Measurements from ENCODE around the gene DLG5. TPM values are rescaled to one million over a fixed set of nuclear protein-coding genes. Genes with fewer than 3 reads are reported as not detected.

DLG5 gene
- polyA plus RNA-seq, 1 of the 3 experiments (the other 2 are of a cell fraction), result 31.3 TPM

DNA sequence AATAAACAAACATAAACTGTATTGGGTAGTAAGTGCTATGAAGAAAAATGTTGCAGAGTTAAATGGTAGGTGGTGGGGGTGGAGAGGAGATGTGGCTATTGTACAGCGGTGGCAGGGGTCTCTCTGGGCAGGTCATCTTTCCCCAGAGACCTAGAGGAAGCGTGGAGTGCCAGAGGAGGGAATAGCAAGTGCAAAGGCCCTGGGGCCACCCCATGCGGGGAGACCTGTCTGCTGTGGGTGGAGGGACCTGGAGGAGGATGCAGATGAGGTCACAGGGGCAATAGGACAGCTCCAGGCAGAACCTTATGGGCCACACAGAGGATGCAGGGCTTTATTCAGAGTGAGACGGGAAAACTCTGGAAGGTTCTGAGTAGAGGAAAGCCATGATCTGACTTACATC, 47.5 kb downstream of the DLG5 start:
- Histone ChIP-seq H2AFZ (ENCODE audit: low read depth) (no peak overlapping the region), H3K27me3 (ENCODE audit: insufficient read depth) (no peaks in the 10 kb centered on the region), H3K79me2 (ENCODE audit: insufficient read depth) (peaks cover 99% of the 10 kb centered on the region), H3K4me1 (ENCODE audit: control insufficient read depth in 1 of 2, insufficient read depth in 2 of 2, low read depth in 1 of 2, low read length in 1 of 2) (peaks cover 27 to 62% of the 10 kb centered on the region in 2 experiments), H3K9me3 (no peaks in the 10 kb centered on the region), H3K4me2 (no peak overlapping the region), H3K9ac (no peak overlapping the region), H3F3A (replicated peaks; ENCODE audit: insufficient read depth) (peaks cover 9% of the 10 kb centered on the region), H3K4me3 (ENCODE audit: low read depth in 2 of 2, low read length in 1 of 2) (no peak overlapping the region), H3K9me2 (no peaks in the 10 kb centered on the region), H3K36me3 (replicated peaks in 1 of 2; ENCODE audit: control insufficient read depth in 1 of 2, insufficient read depth in 2 of 2, low read length in 1 of 2) (no peaks in the 10 kb centered on the region), H3K27ac (ENCODE audit: low read depth in 2 of 2, low read length in 1 of 2) (peak overlapping the region; percentile 28 to 99; a peak in 3 of 4 replicates), H4K20me1 (ENCODE audit: insufficient read depth) (peaks cover 87% of the 10 kb centered on the region)
- no peak for TF ChIP-seq POLR2AphosphoS5 (IDR thresholded peaks at IDR 0.05; ENCODE audit: low read depth, low read length)
- TF ChIP-seq, protein P1, sequence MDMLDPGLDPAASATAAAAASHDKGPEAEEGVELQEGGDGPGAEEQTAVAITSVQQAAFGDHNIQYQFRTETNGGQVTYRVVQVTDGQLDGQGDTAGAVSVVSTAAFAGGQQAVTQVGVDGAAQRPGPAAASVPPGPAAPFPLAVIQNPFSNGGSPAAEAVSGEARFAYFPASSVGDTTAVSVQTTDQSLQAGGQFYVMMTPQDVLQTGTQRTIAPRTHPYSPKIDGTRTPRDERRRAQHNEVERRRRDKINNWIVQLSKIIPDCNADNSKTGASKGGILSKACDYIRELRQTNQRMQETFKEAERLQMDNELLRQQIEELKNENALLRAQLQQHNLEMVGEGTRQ (IDR thresholded peaks at IDR 0.05; ENCODE audit: borderline replicate concordance, low read depth, low read length), result no peak
- ChIA-PET POLR2A (interaction anchor here (1.6 kb wide), 2 partner anchors 8 to 11 kb away, joined by 6 to 9 read pairs; no protein-coding TSS in a partner anchor), CTCF (no interaction called here)
- WGBS (ENCODE audit: low lambda C conversion rate), result 99% methylated on average over 4 of the region's 4 CpGs
- DNase-seq, result no peak

DNA sequence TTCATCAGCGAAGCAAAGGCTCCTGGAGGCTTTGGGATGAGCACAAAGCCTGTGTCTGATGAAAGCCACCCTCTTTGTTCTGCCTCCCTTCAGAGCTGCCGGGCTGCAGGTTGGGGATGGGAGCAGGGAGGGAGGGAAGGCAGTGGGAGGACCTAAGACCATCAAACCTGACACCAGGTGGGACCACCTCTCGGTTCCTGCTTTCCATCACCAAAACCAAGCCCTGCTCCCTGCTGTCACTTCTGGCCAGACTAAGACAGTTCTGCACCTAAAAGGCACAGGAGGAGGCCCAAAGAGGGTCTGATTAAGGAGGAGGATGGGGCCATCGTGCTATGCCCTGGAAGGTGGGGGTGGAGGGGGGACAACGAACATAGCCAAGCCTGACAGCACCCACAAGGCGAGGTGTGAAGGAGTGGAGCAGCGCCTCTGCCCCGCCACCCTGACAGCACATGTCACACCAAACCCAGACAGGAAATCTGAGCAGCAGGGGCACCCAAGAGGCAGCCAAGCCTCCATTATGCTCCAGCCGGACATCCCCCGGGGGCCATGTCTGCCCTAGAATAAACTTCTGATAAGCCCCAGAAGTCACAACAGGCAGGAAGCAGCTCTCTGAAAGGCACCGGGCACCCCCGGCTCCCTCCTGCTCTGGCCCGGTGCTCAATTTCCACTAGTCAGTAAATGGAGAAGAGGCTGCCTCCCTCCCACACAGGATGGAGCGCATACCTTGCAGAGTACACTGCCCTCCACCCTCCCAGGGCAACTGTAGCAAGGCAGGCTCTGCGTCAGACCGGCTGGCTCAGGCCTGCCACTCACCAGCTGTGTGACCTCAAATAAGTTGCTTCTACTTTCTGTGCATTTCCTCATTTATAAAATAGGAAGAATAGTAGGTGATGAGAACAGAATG, 48.9 kb downstream of the DLG5 start:
- H3K36me3 ChIP-seq (replicated peaks in 1 of 2; ENCODE audit: control insufficient read depth in 1 of 2, insufficient read depth in 2 of 2, low read length in 1 of 2), result no peaks in the 10 kb centered on the region
- 45% methylated on average over 12 of the region's 16 CpGs for WGBS (ENCODE audit: low lambda C conversion rate)
- no peak overlapping the region for H3K9ac ChIP-seq
- peak; percentile 80 for DNase-seq
- H3K27ac ChIP-seq (ENCODE audit: low read depth in 2 of 2, low read length in 1 of 2), result peak overlapping the region; percentile 28 to 99; a peak in 3 of 4 replicates
- no peak overlapping the region for H2AFZ ChIP-seq (ENCODE audit: low read depth)
- ChIA-PET POLR2A (interaction anchor here (0.6 to 1.6 kb wide), 5 partner anchors 10 to 152 kb away, joined by 3 to 9 read pairs (median 4); partner anchors contain the start of genes DLG5 and POLR3A), CTCF (interaction anchor here (0.8 to 1.4 kb wide), 4 partner anchors 8 to 106 kb away, joined by 3 to 4 read pairs (median 4); partner anchors contain the start of gene DLG5)
- peak overlapping the region; percentile 52; the same call in 1 of the 2 replicates for H3K4me2 ChIP-seq
- no peak overlapping the region for H3K4me3 ChIP-seq (ENCODE audit: low read depth in 2 of 2, low read length in 1 of 2)
- H3K27me3 ChIP-seq (ENCODE audit: insufficient read depth), result no peaks in the 10 kb centered on the region
- H3K9me3 ChIP-seq, result no peaks in the 10 kb centered on the region
- H3K9me2 ChIP-seq, result no peaks in the 10 kb centered on the region
- peaks cover 10% of the 10 kb centered on the region for H3F3A ChIP-seq (replicated peaks; ENCODE audit: insufficient read depth)
- peaks cover 93% of the 10 kb centered on the region for H4K20me1 ChIP-seq (ENCODE audit: insufficient read depth)
- H3K4me1 ChIP-seq (ENCODE audit: control insufficient read depth in 1 of 2, insufficient read depth in 2 of 2, low read depth in 1 of 2, low read length in 1 of 2), result peaks cover 35 to 70% of the 10 kb centered on the region in 2 experiments
- peaks cover 98% of the 10 kb centered on the region for H3K79me2 ChIP-seq (ENCODE audit: insufficient read depth)
- TF ChIP-seq, protein P2, sequence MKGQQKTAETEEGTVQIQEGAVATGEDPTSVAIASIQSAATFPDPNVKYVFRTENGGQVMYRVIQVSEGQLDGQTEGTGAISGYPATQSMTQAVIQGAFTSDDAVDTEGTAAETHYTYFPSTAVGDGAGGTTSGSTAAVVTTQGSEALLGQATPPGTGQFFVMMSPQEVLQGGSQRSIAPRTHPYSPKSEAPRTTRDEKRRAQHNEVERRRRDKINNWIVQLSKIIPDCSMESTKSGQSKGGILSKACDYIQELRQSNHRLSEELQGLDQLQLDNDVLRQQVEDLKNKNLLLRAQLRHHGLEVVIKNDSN (IDR thresholded peaks at IDR 0.05; ENCODE audit: borderline replicate concordance, low read depth), result no peak
- TF ChIP-seq, protein P3, sequence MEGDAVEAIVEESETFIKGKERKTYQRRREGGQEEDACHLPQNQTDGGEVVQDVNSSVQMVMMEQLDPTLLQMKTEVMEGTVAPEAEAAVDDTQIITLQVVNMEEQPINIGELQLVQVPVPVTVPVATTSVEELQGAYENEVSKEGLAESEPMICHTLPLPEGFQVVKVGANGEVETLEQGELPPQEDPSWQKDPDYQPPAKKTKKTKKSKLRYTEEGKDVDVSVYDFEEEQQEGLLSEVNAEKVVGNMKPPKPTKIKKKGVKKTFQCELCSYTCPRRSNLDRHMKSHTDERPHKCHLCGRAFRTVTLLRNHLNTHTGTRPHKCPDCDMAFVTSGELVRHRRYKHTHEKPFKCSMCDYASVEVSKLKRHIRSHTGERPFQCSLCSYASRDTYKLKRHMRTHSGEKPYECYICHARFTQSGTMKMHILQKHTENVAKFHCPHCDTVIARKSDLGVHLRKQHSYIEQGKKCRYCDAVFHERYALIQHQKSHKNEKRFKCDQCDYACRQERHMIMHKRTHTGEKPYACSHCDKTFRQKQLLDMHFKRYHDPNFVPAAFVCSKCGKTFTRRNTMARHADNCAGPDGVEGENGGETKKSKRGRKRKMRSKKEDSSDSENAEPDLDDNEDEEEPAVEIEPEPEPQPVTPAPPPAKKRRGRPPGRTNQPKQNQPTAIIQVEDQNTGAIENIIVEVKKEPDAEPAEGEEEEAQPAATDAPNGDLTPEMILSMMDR (IDR thresholded peaks at IDR 0.05), result no peak
- TF ChIP-seq, protein P4, sequence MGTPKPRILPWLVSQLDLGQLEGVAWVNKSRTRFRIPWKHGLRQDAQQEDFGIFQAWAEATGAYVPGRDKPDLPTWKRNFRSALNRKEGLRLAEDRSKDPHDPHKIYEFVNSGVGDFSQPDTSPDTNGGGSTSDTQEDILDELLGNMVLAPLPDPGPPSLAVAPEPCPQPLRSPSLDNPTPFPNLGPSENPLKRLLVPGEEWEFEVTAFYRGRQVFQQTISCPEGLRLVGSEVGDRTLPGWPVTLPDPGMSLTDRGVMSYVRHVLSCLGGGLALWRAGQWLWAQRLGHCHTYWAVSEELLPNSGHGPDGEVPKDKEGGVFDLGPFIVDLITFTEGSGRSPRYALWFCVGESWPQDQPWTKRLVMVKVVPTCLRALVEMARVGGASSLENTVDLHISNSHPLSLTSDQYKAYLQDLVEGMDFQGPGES (IDR thresholded peaks at IDR 0.05; ENCODE audit: low read depth, low read length), result no peak
- no peak for TF ChIP-seq NRF1 (IDR thresholded peaks at IDR 0.05; ENCODE audit: low read depth, low read length)
- TF ChIP-seq, protein P5, sequence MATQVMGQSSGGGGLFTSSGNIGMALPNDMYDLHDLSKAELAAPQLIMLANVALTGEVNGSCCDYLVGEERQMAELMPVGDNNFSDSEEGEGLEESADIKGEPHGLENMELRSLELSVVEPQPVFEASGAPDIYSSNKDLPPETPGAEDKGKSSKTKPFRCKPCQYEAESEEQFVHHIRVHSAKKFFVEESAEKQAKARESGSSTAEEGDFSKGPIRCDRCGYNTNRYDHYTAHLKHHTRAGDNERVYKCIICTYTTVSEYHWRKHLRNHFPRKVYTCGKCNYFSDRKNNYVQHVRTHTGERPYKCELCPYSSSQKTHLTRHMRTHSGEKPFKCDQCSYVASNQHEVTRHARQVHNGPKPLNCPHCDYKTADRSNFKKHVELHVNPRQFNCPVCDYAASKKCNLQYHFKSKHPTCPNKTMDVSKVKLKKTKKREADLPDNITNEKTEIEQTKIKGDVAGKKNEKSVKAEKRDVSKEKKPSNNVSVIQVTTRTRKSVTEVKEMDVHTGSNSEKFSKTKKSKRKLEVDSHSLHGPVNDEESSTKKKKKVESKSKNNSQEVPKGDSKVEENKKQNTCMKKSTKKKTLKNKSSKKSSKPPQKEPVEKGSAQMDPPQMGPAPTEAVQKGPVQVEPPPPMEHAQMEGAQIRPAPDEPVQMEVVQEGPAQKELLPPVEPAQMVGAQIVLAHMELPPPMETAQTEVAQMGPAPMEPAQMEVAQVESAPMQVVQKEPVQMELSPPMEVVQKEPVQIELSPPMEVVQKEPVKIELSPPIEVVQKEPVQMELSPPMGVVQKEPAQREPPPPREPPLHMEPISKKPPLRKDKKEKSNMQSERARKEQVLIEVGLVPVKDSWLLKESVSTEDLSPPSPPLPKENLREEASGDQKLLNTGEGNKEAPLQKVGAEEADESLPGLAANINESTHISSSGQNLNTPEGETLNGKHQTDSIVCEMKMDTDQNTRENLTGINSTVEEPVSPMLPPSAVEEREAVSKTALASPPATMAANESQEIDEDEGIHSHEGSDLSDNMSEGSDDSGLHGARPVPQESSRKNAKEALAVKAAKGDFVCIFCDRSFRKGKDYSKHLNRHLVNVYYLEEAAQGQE (IDR thresholded peaks at IDR 0.05; ENCODE audit: low read depth, low read length), result no peak
- peak; percentile 91 for TF ChIP-seq RCOR1 (IDR thresholded peaks at IDR 0.05; ENCODE audit: low read length)
- peak; percentile 29 for TF ChIP-seq RAD21 (IDR thresholded peaks at IDR 0.05; ENCODE audit: low read length)
- peak; percentile 15; the same call in 1 of the 2 replicates for TF ChIP-seq TCF12 (IDR thresholded peaks at IDR 0.05)
- TF ChIP-seq CHD2 (IDR thresholded peaks at IDR 0.05; ENCODE audit: low read length, partially characterized antibody), result peak; percentile 64
- peak in 1 of 2 experiments; percentile 87; a peak in 2 of 4 replicates for TF ChIP-seq EP300 (IDR thresholded peaks at IDR 0.05; ENCODE audit: borderline replicate concordance in 1 of 2, low read depth in 1 of 2, low read length in 1 of 2)
- no peak for TF ChIP-seq MEF2A (IDR thresholded peaks at IDR 0.05; ENCODE audit: borderline replicate concordance, low read depth)
- no peak for TF ChIP-seq YY1 (IDR thresholded peaks at IDR 0.05; ENCODE audit: low read depth)
- no peak for TF ChIP-seq ELF1 (IDR thresholded peaks at IDR 0.05)
- TF ChIP-seq FOSL2 (IDR thresholded peaks at IDR 0.05; ENCODE audit: borderline replicate concordance, low read depth), result no peak
- TF ChIP-seq JUND (IDR thresholded peaks at IDR 0.05), result no peak
- TF ChIP-seq RXRA (IDR thresholded peaks at IDR 0.05; ENCODE audit: borderline replicate concordance, low read depth), result no peak
